NCI-H1417 treated with DMSO at 0.1 percent for 48 hours (cell line): ENCODE data around the gene CEACAM18.

ENCODE experiments used
- DNase-seq: peaks from one replicate; lab custom pipeline; 2025; lab: John Stamatoyannopoulos, UW

The CEACAM18 gene

GRCh38 chr19:51531349-51532315 is 53.3 kb downstream of the CEACAM18 start, which contains the start of gene SIGLEC6:
Gene SIGLEC6, minus strand, starts transcription at chr19:51531670. Its CDS starts 22 bp downstream, at chr19:51531648.
- DNase-seq = no peak

- no peak for DNase-seq
Observed at GRCh38 chr19:51535535-51535934, 57.2 kb downstream of the CEACAM18 start.

DNA sequence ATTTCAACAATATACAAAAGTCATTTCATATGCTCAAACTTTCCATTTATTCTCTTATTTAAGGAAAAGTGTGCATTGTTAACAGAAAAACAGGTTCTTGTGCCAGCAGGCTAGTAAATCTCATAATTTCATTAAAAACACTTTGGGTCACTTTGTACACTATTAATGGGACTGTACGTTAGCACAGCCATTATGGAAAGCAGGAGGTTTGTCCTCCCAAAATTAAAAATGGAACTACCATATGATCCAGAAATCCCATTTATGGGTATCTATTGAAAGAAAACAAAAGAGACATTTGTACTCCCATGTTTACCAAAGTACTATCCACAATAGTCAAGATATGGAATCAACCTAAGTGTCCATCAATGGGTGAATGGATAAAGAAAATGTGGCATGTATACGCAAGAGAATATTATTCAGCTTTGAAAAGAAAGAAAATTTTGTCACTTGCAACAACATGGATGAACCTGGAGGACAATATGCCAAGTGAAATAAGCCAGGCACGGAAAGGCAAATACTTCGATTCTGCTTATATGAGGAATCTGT is 61.6 kb downstream of the CEACAM18 start:
- DNase-seq = no peak
